H9 (cell line): ENCODE data around the gene CCDC3. TPM values are rescaled to one million over a fixed set of nuclear protein-coding genes. Genes with fewer than 3 reads are reported as not detected.

Experiments used
- DNase-seq: peaks from one replicate; pipeline ENCODE4 v3.0.0-alpha.2; 2017
- H2AFZ ChIP-seq: one replicate; pipeline ENCODE4 v1.6.1; 2013; ENCODE audit warnings: mild to moderate bottlenecking, low read length, control low read depth, moderate library complexity
- H2AK5ac ChIP-seq: 2 replicates; pipeline ENCODE4 v1.6.1; 2013; ENCODE audit warnings: low read length, control low read depth, mixed read lengths; ENCODE audit not compliant: insufficient read length
- H2BK120ac ChIP-seq: one replicate; pipeline ENCODE4 v1.6.1; 2013; ENCODE audit warnings: low read depth, mild to moderate bottlenecking, low read length, control low read depth, inconsistent platforms; ENCODE audit not compliant: poor library complexity, severe bottlenecking
- H2BK12ac ChIP-seq: 2 replicates; pipeline ENCODE4 v1.6.1; 2013; ENCODE audit warnings: low read length, control low read depth, mixed read lengths, low read depth; ENCODE audit not compliant: insufficient read length
- H2BK15ac ChIP-seq: 2 replicates; pipeline ENCODE4 v1.6.1; 2013; ENCODE audit warnings: low read depth, low read length, control low read depth
- H2BK20ac ChIP-seq: one replicate; pipeline ENCODE4 v1.6.1; 2013; ENCODE audit warnings: low read depth, mild to moderate bottlenecking, low read length, control low read depth, inconsistent platforms; ENCODE audit not compliant: poor library complexity, severe bottlenecking
- H2BK5ac ChIP-seq: 2 replicates; pipeline ENCODE4 v1.6.1; 2013; ENCODE audit warnings: low read length, control low read depth, mixed read lengths; ENCODE audit not compliant: insufficient read length
- H3K14ac ChIP-seq: 2 replicates; pipeline ENCODE4 v1.6.1; 2013; ENCODE audit warnings: low read length, control low read depth; ENCODE audit not compliant: insufficient read depth
- H3K18ac ChIP-seq: 2 replicates; pipeline ENCODE4 v1.6.1; 2013; ENCODE audit warnings: low read depth, mild to moderate bottlenecking, mixed read lengths, low read length, control low read depth; ENCODE audit not compliant: insufficient read length
- H3K23ac ChIP-seq: 2 replicates; pipeline ENCODE4 v1.6.1; 2013; ENCODE audit warnings: low read length, control low read depth, mixed read lengths, low read depth; ENCODE audit not compliant: insufficient read length
- H3K23me2 ChIP-seq: 2 replicates; pipeline ENCODE4 v1.6.1; 2013; ENCODE audit warnings: low read depth, mild to moderate bottlenecking, mixed read lengths, low read length, control low read depth; ENCODE audit not compliant: insufficient read length, poor library complexity, severe bottlenecking
- H3K27ac ChIP-seq: 2 replicates; pipeline ENCODE4 v1.5.1; 2013; ENCODE audit warnings: low read length, control low read depth, mixed read lengths, low read depth; ENCODE audit not compliant: insufficient read length
- H3K27me3 ChIP-seq: 2 replicates; pipeline ENCODE4 v1.6.1; 2013; ENCODE audit warnings: low read length, control low read depth, inconsistent platforms; ENCODE audit not compliant: insufficient read depth
- H3K4ac ChIP-seq: 2 replicates; pipeline ENCODE4 v1.6.1; 2013; ENCODE audit warnings: low read depth, mild to moderate bottlenecking, control low read depth, inconsistent platforms, low read length, moderate library complexity
- H3K4me1 ChIP-seq: 2 replicates; pipeline ENCODE4 v1.6.1; 2013; ENCODE audit warnings: low read length, control low read depth, inconsistent platforms; ENCODE audit not compliant: insufficient read depth
- H3K4me2 ChIP-seq: 2 replicates; pipeline ENCODE4 v1.6.1; 2013; ENCODE audit warnings: low read length, control low read depth, mixed read lengths; ENCODE audit not compliant: insufficient read length, insufficient read depth
- H3K56ac ChIP-seq: 2 replicates; pipeline ENCODE4 v1.6.1; 2013; ENCODE audit warnings: low read depth, mild to moderate bottlenecking, mixed read lengths, low read length, control low read depth; ENCODE audit not compliant: insufficient read length
- H3K79me1 ChIP-seq: 2 replicates; pipeline ENCODE4 v1.6.1; 2013; ENCODE audit warnings: low read depth, mild to moderate bottlenecking, moderate library complexity, low read length, control low read depth, inconsistent platforms; ENCODE audit not compliant: insufficient read depth, poor library complexity, severe bottlenecking
- H3K79me2 ChIP-seq: 2 replicates; pipeline ENCODE4 v1.6.1; 2013; ENCODE audit warnings: low read length, control low read depth, inconsistent platforms; ENCODE audit not compliant: insufficient read depth
- H3K9ac ChIP-seq: 2 replicates; pipeline ENCODE4 v1.6.1; 2013; ENCODE audit warnings: low read length, control low read depth, mixed read lengths; ENCODE audit not compliant: insufficient read length; ENCODE audit errors: extremely low read depth
- H3K9me3 ChIP-seq: one replicate; pipeline ENCODE4 v1.6.1; 2013; ENCODE audit warnings: low read depth, low read length, inconsistent platforms; ENCODE audit not compliant: control insufficient read depth
- H3T11ph ChIP-seq: one replicate; pipeline ENCODE4 v1.6.1; 2013; ENCODE audit warnings: mild to moderate bottlenecking, low read length, control low read depth, inconsistent platforms
- H4K20me1 ChIP-seq: one replicate; pipeline ENCODE4 v1.6.1; 2013; ENCODE audit not compliant: control insufficient read depth, insufficient read length, insufficient read depth
- H4K5ac ChIP-seq: 2 replicates; pipeline ENCODE4 v1.6.1; 2013; ENCODE audit warnings: low read depth, mild to moderate bottlenecking, mixed read lengths, low read length, control low read depth; ENCODE audit not compliant: insufficient read length
- H4K8ac ChIP-seq: replicated peaks from 2 replicates; pipeline ENCODE4 v1.6.1; 2013; ENCODE audit warnings: low read length, control low read depth, mixed read lengths, low read depth; ENCODE audit not compliant: insufficient read length
- H4K91ac ChIP-seq: 2 replicates; pipeline ENCODE4 v1.6.1; 2013; ENCODE audit warnings: low read depth, mild to moderate bottlenecking, moderate library complexity, mixed read lengths, low read length, control low read depth; ENCODE audit not compliant: insufficient read length
- H3K27ac Mint-ChIP-seq, 3 experiments: 2 replicates in 2 of 3; 3 replicates in 1 of 3; pipeline ENCODE4 v1.8.0; 2020 to 2021; ENCODE audit warnings: mixed read lengths in 3 of 3, mild to moderate bottlenecking in 1 of 3, moderate library complexity in 1 of 3
- H3K27me3 Mint-ChIP-seq: 2 replicates; pipeline ENCODE4 v1.8.0; 2021; ENCODE audit warnings: low read depth, mild to moderate bottlenecking, moderate library complexity, mixed read lengths
- H3K36me3 Mint-ChIP-seq, 3 experiments: 2 replicates in 2 of 3; 3 replicates in 1 of 3; pipeline ENCODE4 v1.8.0; 2020 to 2021; ENCODE audit warnings: low read depth in 3 of 3, mixed read lengths in 3 of 3; ENCODE audit not compliant: insufficient read depth in 1 of 3
- H3K4me1 Mint-ChIP-seq, 2 experiments: 2 replicates each; pipeline ENCODE4 v1.8.0; 2020; ENCODE audit warnings: mixed read lengths in 2 of 2
- H3K4me3 Mint-ChIP-seq, 2 experiments: 2 replicates in 1 of 2; 3 replicates in 1 of 2; pipeline ENCODE4 v1.8.0; 2020 to 2021; ENCODE audit warnings: mild to moderate bottlenecking in 2 of 2, mixed read lengths in 2 of 2, moderate library complexity in 1 of 2
- H3K9me3 Mint-ChIP-seq, 2 experiments: 2 replicates in 1 of 2; 3 replicates in 1 of 2; pipeline ENCODE4 v1.8.0; 2020; ENCODE audit warnings: mild to moderate bottlenecking in 2 of 2, mixed read lengths in 2 of 2, moderate library complexity in 1 of 2
- CTCF ChIP-seq: fragments of 200-600 bp; sonication (generic); conservative IDR thresholded peaks from 3 replicates; pipeline ENCODE4 v1.8.0; 2021; ENCODE audit warnings: antibody characterized with exemption, mild to moderate bottlenecking
- WGBS: extraction: QIAGEN DNeasy Blood & Tissue Kit; methylation state at CpG from one replicate; pipeline ENCODE4 v1.1.7; 2013; ENCODE audit warnings: missing lambda C conversion rate, low lambda C conversion rate, mixed read lengths; ENCODE audit not compliant: insufficient read length; ENCODE audit errors: extremely low coverage; 5-methylcytosine and 5-hydroxymethylcytosine counted together
- total RNA-seq: library from RNA; stranded (reverse); gene quantifications from 2 replicates; pipeline ENCODE4 v1.2.1, GENCODE V29; 2021

Gene CCDC3
- total RNA-seq, 1 experiment from 2014 or later, result 2.3 TPM

DNA sequence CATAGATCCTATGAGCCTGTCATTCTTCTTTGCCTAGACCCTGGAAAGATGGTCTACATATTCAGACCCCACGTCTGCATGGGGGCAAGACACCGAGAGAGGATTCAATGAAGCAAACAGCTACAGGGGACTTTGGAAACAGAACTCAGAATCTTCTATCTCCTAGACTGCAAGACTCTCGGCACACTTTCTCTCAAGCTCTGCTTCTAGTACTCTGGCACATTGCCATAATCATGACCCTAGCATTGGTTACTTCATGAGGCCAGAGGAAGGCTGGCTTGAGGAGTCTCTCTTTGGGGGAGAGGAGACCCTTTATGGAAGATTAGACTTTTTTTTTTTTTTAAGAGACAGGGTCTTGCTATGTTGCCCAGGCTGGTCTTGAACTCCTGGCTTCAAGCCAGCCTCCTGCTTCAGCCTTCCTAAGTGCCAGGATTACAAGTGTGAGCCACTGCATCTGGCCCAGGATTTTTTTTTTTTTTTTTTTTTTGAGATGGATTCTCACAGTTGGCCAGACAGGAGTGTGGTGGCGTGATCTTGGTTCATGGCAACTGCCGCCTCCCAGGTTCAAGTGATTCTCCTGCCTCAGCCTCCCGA, 20.7 kb downstream of the CCDC3 start:
- Histone ChIP-seq H2BK12ac (no peak overlapping the region), H4K8ac (no peak overlapping the region), H4K20me1 (no peaks in the 10 kb centered on the region), H3K79me2 (no peaks in the 10 kb centered on the region), H3K23me2 (no peaks in the 10 kb centered on the region), H2BK15ac (no peak overlapping the region), H3K18ac (no peak overlapping the region), H3K4ac (no peak overlapping the region), H3K4me2 (no peak overlapping the region), H2BK120ac (no peak overlapping the region), H2AFZ (no peak overlapping the region), H3K9ac (no peak overlapping the region), H3K23ac (no peak overlapping the region), H3T11ph (no peak overlapping the region), H2BK20ac (no peak overlapping the region), H4K5ac (no peak overlapping the region), H3K27me3 (no peaks in the 10 kb centered on the region), H3K14ac (no peak overlapping the region), H2AK5ac (no peak overlapping the region), H3K56ac (no peak overlapping the region), H4K91ac (no peak overlapping the region), H2BK5ac (no peak overlapping the region), H3K79me1 (no peaks in the 10 kb centered on the region), H3K9me3 (no peaks in the 10 kb centered on the region), H3K27ac (no peak overlapping the region), H3K4me1 (no peaks in the 10 kb centered on the region)
- H3K4me3 Mint-ChIP-seq, result no peak overlapping the region
- no peaks in the 10 kb centered on the region; the same call in none of the 2 replicates for H3K27me3 Mint-ChIP-seq
- DNase-seq, result no peak
- no peaks in the 10 kb centered on the region for H3K36me3 Mint-ChIP-seq
- WGBS, result no CpG with 5 or more reads among the region's 6 CpGs
- H3K9me3 Mint-ChIP-seq, result peaks cover 0 to 5% of the 10 kb centered on the region in 2 experiments; a peak in 2 of 5 replicates
- no peak overlapping the region for H3K27ac Mint-ChIP-seq
- no peak for TF ChIP-seq CTCF
- peaks cover 0 to 5% of the 10 kb centered on the region in 2 experiments; a peak in 3 of 4 replicates for H3K4me1 Mint-ChIP-seq
